GM18870 (cell line): ENCODE data around the gene CYP27A1.

Experiments used
- ATAC-seq: cut with Tn5 transposase; IDR thresholded peaks from one replicate; pipeline ENCODE4 v1.9.1; 2021; ENCODE audit warnings: moderate library complexity; ENCODE audit not compliant: unreplicated experiment

CYP27A1 gene

GRCh38 chr2:218781691-218782527, at the start of gene CYP27A1:
TSS of gene CYP27A1 (plus strand) at chr2:218782147. CDS start at chr2:218782183, 36 bp downstream.
- ATAC-seq = no peak

DNA sequence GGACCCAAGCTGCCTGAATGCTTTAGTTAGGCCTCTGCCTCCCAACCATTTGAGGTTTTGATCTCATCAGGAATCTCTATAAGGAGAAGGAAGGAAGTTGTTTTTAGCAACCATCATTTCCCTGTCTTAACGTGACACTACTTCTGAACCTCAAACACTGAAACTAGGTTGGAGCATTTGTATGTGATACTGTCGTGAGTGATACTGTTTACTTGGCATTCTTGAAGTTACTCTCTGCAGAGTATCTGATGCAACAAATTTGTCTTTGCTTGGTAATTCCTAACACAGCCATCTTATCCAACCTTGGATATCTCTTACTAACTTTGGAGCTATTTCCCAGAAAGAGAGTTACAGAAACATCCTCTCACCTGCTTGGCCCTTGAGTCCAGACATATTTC, 49.2 kb upstream of the CYP27A1 start:
- no peak for ATAC-seq

GRCh38 chr2:218733171-218734021, 48.6 kb upstream of the CYP27A1 start:
- ATAC-seq = peak; percentile 69

- ATAC-seq = no peak
Measured at GRCh38 chr2:218734190-218734975, 47.6 kb upstream of the CYP27A1 start.

DNA sequence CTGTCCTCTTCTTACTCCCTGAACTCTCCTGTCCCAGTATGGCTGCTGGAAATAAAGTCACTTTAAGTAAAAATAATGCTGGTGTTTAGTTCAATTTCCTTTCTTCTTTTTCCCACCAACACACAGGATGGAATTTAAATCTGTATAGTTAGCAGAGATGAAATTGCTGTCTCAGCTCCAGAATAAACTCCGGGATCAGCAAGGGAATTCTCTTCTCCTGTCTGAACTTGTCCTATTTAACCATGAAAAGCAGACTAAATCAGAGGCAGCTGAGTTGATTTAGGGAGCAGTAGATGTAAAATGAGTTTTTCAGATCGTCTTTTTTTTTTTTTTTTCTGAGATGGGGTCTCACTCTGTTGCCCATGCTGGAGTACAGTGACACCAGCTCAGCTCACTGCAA, 45.4 kb upstream of the CYP27A1 start:
- ATAC-seq = no peak

GRCh38 chr2:218743068-218743467, 38.9 kb upstream of the CYP27A1 start:
- ATAC-seq = no peak

- ATAC-seq = no peak
Measured at GRCh38 chr2:218744615-218745014, 37.3 kb upstream of the CYP27A1 start.

GRCh38 chr2:218745160-218745558, 36.8 kb upstream of the CYP27A1 start:
- no peak for ATAC-seq

- no peak for ATAC-seq
Measured at GRCh38 chr2:218745559-218746469, 36.1 kb upstream of the CYP27A1 start.

- no peak for ATAC-seq
Measured at GRCh38 chr2:218746470-218746795, 35.5 kb upstream of the CYP27A1 start.

DNA sequence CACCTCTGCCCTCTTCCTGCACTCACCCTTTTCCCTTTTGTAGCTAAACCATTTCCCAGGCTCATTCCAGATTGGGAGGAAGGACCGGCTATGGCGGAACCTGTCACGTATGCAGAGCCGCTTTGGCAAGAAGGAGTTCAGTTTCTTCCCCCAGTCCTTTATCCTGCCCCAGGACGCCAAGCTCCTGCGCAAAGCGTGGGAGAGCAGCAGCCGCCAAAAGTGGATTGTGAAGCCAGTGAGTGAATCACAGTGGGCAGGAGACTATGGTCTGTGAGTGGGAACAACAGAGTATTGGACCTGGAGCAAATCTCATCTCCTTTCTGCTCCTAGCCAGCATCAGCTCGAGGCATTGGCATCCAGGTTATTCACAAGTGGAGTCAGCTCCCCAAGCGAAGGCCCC, 35.0 kb upstream of the CYP27A1 start:
- ATAC-seq = no peak

GRCh38 chr2:218748741-218749441, 33.1 kb upstream of the CYP27A1 start:
- ATAC-seq = no peak

DNA sequence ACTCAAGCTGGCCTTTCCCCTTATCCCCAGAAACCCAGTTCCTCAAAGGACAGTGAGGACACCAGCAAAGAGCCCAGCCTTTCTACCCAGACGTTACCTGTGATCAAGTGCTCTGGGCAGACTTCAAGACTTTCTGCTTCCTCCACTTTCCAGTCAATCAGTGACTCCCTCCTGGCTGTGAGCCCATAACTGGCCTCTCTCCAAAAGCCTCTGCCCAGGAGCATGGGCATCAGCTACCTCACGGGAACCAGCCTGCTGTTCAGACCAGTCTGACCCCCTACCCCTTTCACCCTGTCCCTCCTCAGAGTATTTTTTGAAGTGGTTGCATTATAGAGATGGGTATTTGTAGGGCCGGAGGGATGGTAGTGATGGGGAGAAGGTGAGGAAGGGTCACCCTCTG, 27.7 kb upstream of the CYP27A1 start:
- ATAC-seq = no peak

- no peak for ATAC-seq
Measured at GRCh38 chr2:218754781-218755180, 27.2 kb upstream of the CYP27A1 start.

- ATAC-seq = no peak
Measured at GRCh38 chr2:218755198-218755566, 26.8 kb upstream of the CYP27A1 start.

GRCh38 chr2:218755567-218756404, 26.2 kb upstream of the CYP27A1 start:
- ATAC-seq = no peak

GRCh38 chr2:218756599-218757377, 25.2 kb upstream of the CYP27A1 start:
- no peak for ATAC-seq

- ATAC-seq = no peak
Measured at GRCh38 chr2:218761795-218762194, 20.2 kb upstream of the CYP27A1 start.
